HEK293 (cell line): ENCODE measurements around the gene TAF1B.

Experiments
- CTCF ChIA-PET: fragments of 350-600 bp; formaldehyde crosslinking; extraction: SDS; loops from one replicate; lab custom pipeline; 2021; ENCODE audit warnings: antibody characterized with exemption; lab: Yijun Ruan, JAX
- POLR2A ChIA-PET: fragments of 300-600 bp; formaldehyde crosslinking; extraction: SDS; loops from one replicate; lab custom pipeline; 2020; ENCODE audit warnings: antibody characterized with exemption, inconsistent platforms; lab: Yijun Ruan, JAX
- H3K27ac ChIP-seq: fragments of 200-500 bp; sonication (Bioruptor generic); 2 replicates; pipeline ENCODE4 v1.5.1; 2014; ENCODE audit warnings: low read depth, low read length, control low read depth, inconsistent platforms; ENCODE audit errors: extremely low read depth
- H3K36me3 ChIP-seq, 2 experiments: fragments of 200-500 bp in 1 of 2; sonication (Bioruptor generic) in 1 of 2; 1 replicate in 1 of 2; 2 replicates in 1 of 2; pipeline ENCODE4 v1.5.1; 2014 to 2017; ENCODE audit warnings: inconsistent platforms in 2 of 2, low read length in 2 of 2; ENCODE audit not compliant: control insufficient read depth in 2 of 2, insufficient read depth in 1 of 2
- H3K4me1 ChIP-seq: fragments of 200-500 bp; sonication (Bioruptor generic); 2 replicates; pipeline ENCODE4 v1.5.1; 2014; ENCODE audit warnings: mild to moderate bottlenecking, low read length, inconsistent platforms; ENCODE audit not compliant: control insufficient read depth, insufficient read depth
- H3K4me3 ChIP-seq: 2 replicates; pipeline ENCODE4 v1.5.1; 2011; ENCODE audit warnings: low read depth, mild to moderate bottlenecking, control low read depth, low read length, moderate library complexity
- H3K9me3 ChIP-seq: fragments of 200-500 bp; sonication (Bioruptor generic); 2 replicates; pipeline ENCODE4 v1.5.1; 2014; ENCODE audit warnings: low read depth, low read length, inconsistent platforms; ENCODE audit not compliant: control insufficient read depth, insufficient read depth
- ATF2 ChIP-seq: fragments of 450-650 bp; formaldehyde crosslinking; IDR thresholded peaks from 2 replicates; pipeline ENCODE4 v1.5.1; 2016; ENCODE audit warnings: missing biosample characterization, missing genetic modification characterization, low read depth
- EGR2 ChIP-seq: fragments of 450-650 bp; formaldehyde crosslinking; IDR thresholded peaks from 2 replicates; pipeline ENCODE4 v1.5.1; 2016; ENCODE audit warnings: low read depth, missing biosample characterization, missing genetic modification characterization
- KLF7 ChIP-seq: fragments of 450-650 bp; formaldehyde crosslinking; IDR thresholded peaks from 2 replicates; pipeline ENCODE4 v1.5.1; 2016; ENCODE audit warnings: missing biosample characterization, missing genetic modification characterization, borderline replicate concordance
- MYNN ChIP-seq: fragments of 450-650 bp; formaldehyde crosslinking; IDR thresholded peaks from 2 replicates; pipeline ENCODE4 v1.5.1; 2016; ENCODE audit warnings: missing biosample characterization, missing genetic modification characterization, borderline replicate concordance
- PATZ1 ChIP-seq: fragments of 450-650 bp; formaldehyde crosslinking; IDR thresholded peaks from 2 replicates; pipeline ENCODE4 v1.5.1; 2016; ENCODE audit warnings: missing biosample characterization, missing genetic modification characterization
- PRDM10 ChIP-seq: fragments of 450-650 bp; formaldehyde crosslinking; IDR thresholded peaks from 2 replicates; pipeline ENCODE4 v1.5.1; 2016; ENCODE audit warnings: missing biosample characterization, missing genetic modification characterization
- RBAK ChIP-seq: fragments of 450-650 bp; formaldehyde crosslinking; IDR thresholded peaks from 2 replicates; pipeline ENCODE4 v1.5.1; 2016; ENCODE audit warnings: missing biosample characterization, missing genetic modification characterization
- SP2 ChIP-seq: fragments of 450-650 bp; formaldehyde crosslinking; IDR thresholded peaks from 2 replicates; pipeline ENCODE4 v1.5.1; 2016; ENCODE audit warnings: missing biosample characterization, missing genetic modification characterization
- SP3 ChIP-seq: fragments of 450-650 bp; formaldehyde crosslinking; IDR thresholded peaks from 2 replicates; pipeline ENCODE4 v1.5.1; 2016; ENCODE audit warnings: missing biosample characterization, missing genetic modification characterization
- SP7 ChIP-seq: fragments of 450-650 bp; formaldehyde crosslinking; IDR thresholded peaks from 2 replicates; pipeline ENCODE4 v1.5.1; 2016; ENCODE audit warnings: missing biosample characterization, missing genetic modification characterization
- ZFP37 ChIP-seq: fragments of 450-650 bp; formaldehyde crosslinking; IDR thresholded peaks from 2 replicates; pipeline ENCODE4 v1.5.1; 2016; ENCODE audit warnings: missing biosample characterization, missing genetic modification characterization
- ZNF140 ChIP-seq: fragments of 450-650 bp; formaldehyde crosslinking; IDR thresholded peaks from 2 replicates; pipeline ENCODE4 v1.5.1; 2016; ENCODE audit warnings: missing biosample characterization, missing genetic modification characterization
- ZNF239 ChIP-seq: fragments of 450-650 bp; formaldehyde crosslinking; IDR thresholded peaks from 2 replicates; pipeline ENCODE4 v1.5.1; 2016; ENCODE audit warnings: missing biosample characterization, missing genetic modification characterization
- ZNF302 ChIP-seq: fragments of 450-650 bp; formaldehyde crosslinking; IDR thresholded peaks from 2 replicates; pipeline ENCODE4 v1.5.1; 2016; ENCODE audit warnings: missing biosample characterization, missing genetic modification characterization, low read depth
- ZNF350 ChIP-seq: fragments of 450-650 bp; formaldehyde crosslinking; IDR thresholded peaks from 2 replicates; pipeline ENCODE4 v1.5.0; 2017; ENCODE audit warnings: missing biosample characterization, mild to moderate bottlenecking, missing genetic modification characterization
- ZNF354C ChIP-seq: fragments of 450-650 bp; formaldehyde crosslinking; IDR thresholded peaks from 2 replicates; pipeline ENCODE4 v1.5.1; 2016; ENCODE audit warnings: missing biosample characterization, missing genetic modification characterization, low read depth, borderline replicate concordance
- ZNF37A ChIP-seq: fragments of 450-650 bp; IDR thresholded peaks from 2 replicates; pipeline ENCODE4 v1.5.1; 2018; ENCODE audit warnings: missing biosample characterization, missing genetic modification characterization
- ZNF391 ChIP-seq: fragments of 450-650 bp; formaldehyde crosslinking; IDR thresholded peaks from 2 replicates; pipeline ENCODE4 v1.5.1; 2016; ENCODE audit warnings: low read depth, missing biosample characterization, missing genetic modification characterization, borderline replicate concordance
- ZNF404 ChIP-seq: fragments of 450-650 bp; formaldehyde crosslinking; IDR thresholded peaks from 2 replicates; pipeline ENCODE4 v1.5.1; 2017; ENCODE audit warnings: missing biosample characterization, missing genetic modification characterization
- ZNF530 ChIP-seq: fragments of 450-650 bp; formaldehyde crosslinking; IDR thresholded peaks from 2 replicates; pipeline ENCODE4 v1.5.1; 2016; ENCODE audit warnings: low read depth, missing biosample characterization, missing genetic modification characterization
- ZNF596 ChIP-seq: fragments of 450-650 bp; IDR thresholded peaks from 2 replicates; pipeline ENCODE4 v1.5.0; 2018; ENCODE audit warnings: missing biosample characterization, mild to moderate bottlenecking, missing genetic modification characterization, moderate library complexity
- ZNF600 ChIP-seq: fragments of 450-650 bp; formaldehyde crosslinking; IDR thresholded peaks from 2 replicates; pipeline ENCODE4 v1.5.1; 2016; ENCODE audit warnings: missing biosample characterization, missing genetic modification characterization
- ZNF639 ChIP-seq: fragments of 450-650 bp; formaldehyde crosslinking; IDR thresholded peaks from 2 replicates; pipeline ENCODE4 v1.5.1; 2016; ENCODE audit warnings: missing biosample characterization, missing genetic modification characterization
- ZNF785 ChIP-seq: fragments of 450-650 bp; formaldehyde crosslinking; IDR thresholded peaks from 2 replicates; pipeline ENCODE4 v1.5.1; 2016; ENCODE audit warnings: missing biosample characterization, missing genetic modification characterization
- ZSCAN30 ChIP-seq: fragments of 450-650 bp; IDR thresholded peaks from 2 replicates; pipeline ENCODE4 v1.5.1; 2018; ENCODE audit warnings: missing biosample characterization, mild to moderate bottlenecking, missing genetic modification characterization, moderate library complexity
- ZXDB ChIP-seq: fragments of 450-650 bp; formaldehyde crosslinking; IDR thresholded peaks from 2 replicates; pipeline ENCODE4 v1.5.1; 2016; ENCODE audit warnings: missing biosample characterization, missing genetic modification characterization

Gene TAF1B

GRCh38 chr2:9951272-9951521, 107.9 kb downstream of the TAF1B start:
- TF ChIP-seq ZNF596 (tag by site-specific recombination) (no peak), ZNF140 (tag by site-specific recombination) (no peak), ZNF354C (tag by site-specific recombination) (no peak), ZNF639 (tag by site-specific recombination) (no peak), ZNF302 (tag by site-specific recombination) (no peak), ZFP37 (tag by site-specific recombination) (no peak), RBAK (tag by site-specific recombination) (no peak), SP3 (no peak), ZNF530 (tag by site-specific recombination) (no peak), ZNF350 (tag by site-specific recombination) (no peak), ZSCAN30 (tag by site-specific recombination) (no peak), ZNF404 (tag by site-specific recombination) (no peak), ZNF785 (tag by site-specific recombination) (no peak), MYNN (tag by site-specific recombination) (no peak), SP7 (tag by site-specific recombination) (no peak), EGR2 (tag by site-specific recombination) (no peak), ZNF391 (tag by site-specific recombination) (no peak)
- Histone ChIP-seq H3K27ac (peak overlapping the region; percentile 61; the same call in 1 of the 2 replicates), H3K4me1 (peaks cover 16% of the 10 kb centered on the region), H3K36me3 (peaks cover 0 to 5% of the 10 kb centered on the region in 2 experiments; a peak in 1 of 3 replicates), H3K4me3 (peak overlapping the region; percentile 53), H3K9me3 (no peaks in the 10 kb centered on the region)
- ChIA-PET POLR2A (no interaction called here), CTCF (no interaction called here)

GRCh38 chr2:9951522-9952285, 108.4 kb downstream of the TAF1B start, which contains the start of gene GRHL1:
GRHL1 (plus strand) TSS chr2:9951693; CDS start chr2:9951834, 141 bp downstream.
- H3K4me1 ChIP-seq: peaks cover 16% of the 10 kb centered on the region
- H3K4me3 ChIP-seq: peak within 1 kb of the TSS; percentile 85
- no peaks in the 10 kb centered on the region for H3K9me3 ChIP-seq
- peaks cover 0 to 5% of the 10 kb centered on the region in 2 experiments; a peak in 2 of 3 replicates for H3K36me3 ChIP-seq
- H3K27ac ChIP-seq: peak within 1 kb of the TSS; percentile 68; the same call in 1 of the 2 replicates
- ChIA-PET CTCF (interaction anchor here (0.6 kb wide), 1 partner anchor 44 kb away, joined by 3 read pairs; no protein-coding TSS in a partner anchor), POLR2A (no interaction called here)
- TF ChIP-seq ZXDB (tag by site-specific recombination) (no peak), ATF2 (tag by site-specific recombination) (no peak), SP2 (tag by site-specific recombination) (0 out of 2 replicates have a peak, but pooled peaks have one; percentile 14), ZNF600 (peak; percentile 67), PRDM10 (tag by site-specific recombination) (peak; percentile 40), KLF7 (tag by site-specific recombination) (no peak), ZNF37A (no peak), ZNF239 (tag by site-specific recombination) (no peak), PATZ1 (tag by site-specific recombination) (peak; percentile 70), ZNF596 (tag by site-specific recombination) (peak; percentile 71)
